Stimulated activated CD4-positive, alpha-beta T cell treated with anti-CD3 and anti-CD28 coated beads, Interleukin-4, amount 100 ng/mL, for 1 hour (primary cell): ENCODE data around the gene GCH1.

Source experiments
- DNase-seq: peaks from one replicate; pipeline ENCODE4 v3.0.0-alpha.2; 2020

The GCH1 gene

DNA sequence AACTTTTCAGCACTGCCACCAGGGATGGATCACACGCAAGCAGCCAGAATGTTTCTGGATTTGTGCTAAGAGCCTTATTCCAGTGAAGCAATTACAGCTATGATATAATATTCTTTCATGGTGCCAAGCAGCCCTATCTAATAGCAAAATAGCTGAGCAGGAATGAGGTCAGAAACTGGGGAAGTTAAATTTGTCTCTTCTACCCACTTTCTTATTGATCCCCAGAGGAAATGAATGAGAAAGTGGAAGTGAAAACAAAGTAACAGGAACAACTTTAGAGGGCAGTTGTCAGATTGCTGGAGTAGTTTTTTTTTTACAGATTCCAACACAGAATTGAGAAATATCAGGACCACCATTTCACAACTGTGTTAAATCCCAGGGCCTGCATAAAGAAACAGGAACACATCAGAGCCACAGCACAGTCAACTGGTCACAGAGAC, 44.8 kb downstream of the GCH1 start:
- DNase-seq = no peak

DNA sequence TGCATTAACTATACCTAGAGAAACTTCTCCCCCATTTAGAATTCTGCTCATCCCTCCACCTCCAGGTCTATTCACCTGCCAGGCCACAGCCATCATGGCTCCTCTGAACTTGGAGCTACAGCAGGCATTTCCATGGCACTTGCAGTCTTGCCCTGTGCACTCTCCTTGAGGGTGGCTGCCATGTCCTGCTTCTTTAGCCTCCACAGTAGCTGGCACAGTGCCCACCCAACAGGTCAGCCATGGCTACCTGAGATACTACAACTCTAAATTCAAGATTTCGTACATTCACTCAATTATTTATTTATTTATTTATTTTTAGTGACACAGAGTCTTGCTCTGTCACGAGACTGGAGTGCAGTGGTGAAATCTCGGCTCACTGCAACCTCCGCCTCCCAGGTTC, 46.5 kb downstream of the GCH1 start:
- no peak for DNase-seq

DNA sequence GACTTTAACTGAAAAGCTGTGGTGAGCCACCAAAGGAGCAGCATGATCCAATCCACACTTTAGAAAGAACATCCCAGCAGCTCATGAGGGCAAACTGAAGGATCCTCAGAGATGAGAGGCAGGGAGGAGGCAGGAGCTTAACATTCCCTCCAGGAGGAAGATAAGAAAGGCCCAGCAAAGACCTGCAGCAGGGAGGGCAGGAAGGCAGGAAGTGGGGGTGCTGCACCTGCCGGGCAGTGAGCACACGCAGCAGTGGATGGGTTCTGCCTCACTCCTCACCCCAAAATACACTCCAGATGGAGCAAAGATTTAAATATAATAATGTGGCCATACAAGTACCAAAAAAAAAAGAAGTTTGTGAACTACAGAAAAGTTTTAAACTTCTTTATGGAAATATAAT, 48.4 kb downstream of the GCH1 start:
- no peak for DNase-seq

DNA sequence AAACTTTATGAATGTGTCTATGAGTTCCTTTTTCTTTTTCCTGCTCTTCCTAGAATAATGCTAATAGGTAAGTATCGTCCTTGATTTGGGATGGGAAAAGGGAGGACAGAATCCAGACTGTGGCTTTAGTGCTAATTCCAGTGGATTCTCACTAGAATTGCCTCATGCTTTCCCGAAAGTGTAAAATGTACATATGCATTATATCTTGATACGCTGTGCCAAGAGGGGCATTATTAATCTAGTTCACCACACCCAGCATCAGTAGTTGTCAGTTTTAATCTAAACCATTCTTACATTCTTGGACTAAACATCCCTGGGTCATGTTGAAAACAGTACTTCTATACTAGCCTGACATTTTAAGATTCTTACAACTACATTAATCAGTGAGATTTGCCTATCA, 49.3 kb downstream of the GCH1 start:
- DNase-seq = no peak

- DNase-seq = no peak
Observed at GRCh38 chr14:54852215-54852614, 50.4 kb downstream of the GCH1 start.

GRCh38 chr14:54848910-54849309, 53.7 kb downstream of the GCH1 start:
- no peak for DNase-seq

- DNase-seq = no peak
Observed at GRCh38 chr14:54845641-54846040, 57.0 kb downstream of the GCH1 start.

DNA sequence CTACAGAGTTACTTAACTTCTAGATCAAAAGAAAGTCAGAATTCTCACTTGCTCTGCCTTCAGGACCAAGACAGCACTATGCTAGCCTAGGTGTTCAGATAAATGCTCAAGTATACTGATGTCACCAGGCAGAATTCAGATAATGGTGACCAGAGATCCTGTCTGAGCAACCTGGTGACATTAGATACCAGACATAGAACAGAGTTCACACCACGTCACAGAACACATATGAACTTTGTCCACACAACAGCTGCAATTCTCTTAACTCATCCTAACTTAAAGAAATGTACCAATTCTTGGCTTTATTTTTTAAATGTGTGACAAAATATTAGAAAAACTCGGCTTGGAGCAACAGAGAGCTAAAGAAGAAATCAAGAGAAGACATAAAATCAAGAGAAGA, 58.1 kb downstream of the GCH1 start:
- DNase-seq = no peak

DNA sequence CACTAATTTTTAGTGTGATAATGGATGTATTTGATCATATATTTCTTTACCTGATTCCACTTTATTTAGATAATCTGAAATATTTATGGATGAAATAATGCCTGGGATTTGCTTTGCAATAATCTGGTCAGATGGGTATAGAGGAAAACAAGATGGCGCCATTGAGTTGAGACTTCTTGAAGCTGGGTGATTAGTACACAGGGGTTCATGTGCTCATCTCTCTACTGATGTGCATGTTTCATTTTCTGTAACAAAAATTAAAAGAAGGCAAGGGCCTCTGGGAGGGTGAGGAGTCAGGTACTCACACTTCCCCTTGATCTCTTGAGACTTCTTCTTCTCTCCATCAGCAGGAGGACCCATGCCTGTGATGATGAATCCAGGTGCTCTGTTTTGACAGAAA, 61.8 kb downstream of the GCH1 start:
- no peak for DNase-seq

GRCh38 chr14:54840336-54840735, 62.3 kb downstream of the GCH1 start:
- DNase-seq = no peak

DNA sequence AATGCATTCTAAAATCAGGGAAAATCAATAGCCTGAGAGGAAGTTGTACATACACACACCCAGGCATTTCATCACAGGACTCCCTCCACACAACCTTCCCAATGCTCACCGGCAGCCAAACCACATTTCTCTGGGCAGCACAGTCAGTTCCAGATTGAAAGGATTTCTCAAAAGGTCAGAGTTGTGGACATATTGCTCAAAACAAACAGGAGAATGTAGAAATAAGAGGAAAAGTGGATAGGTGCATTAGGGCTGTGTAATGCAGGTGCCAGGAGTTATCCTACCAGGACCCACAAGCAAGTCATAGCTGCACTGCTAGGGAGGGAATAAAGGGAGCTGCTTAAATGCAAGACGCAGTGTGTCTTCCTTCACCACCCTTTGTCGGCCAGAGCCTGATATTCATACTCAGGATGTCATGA, 62.9 kb downstream of the GCH1 start:
- DNase-seq = no peak

GRCh38 chr14:54838931-54839512, 63.6 kb downstream of the GCH1 start:
- no peak for DNase-seq

DNA sequence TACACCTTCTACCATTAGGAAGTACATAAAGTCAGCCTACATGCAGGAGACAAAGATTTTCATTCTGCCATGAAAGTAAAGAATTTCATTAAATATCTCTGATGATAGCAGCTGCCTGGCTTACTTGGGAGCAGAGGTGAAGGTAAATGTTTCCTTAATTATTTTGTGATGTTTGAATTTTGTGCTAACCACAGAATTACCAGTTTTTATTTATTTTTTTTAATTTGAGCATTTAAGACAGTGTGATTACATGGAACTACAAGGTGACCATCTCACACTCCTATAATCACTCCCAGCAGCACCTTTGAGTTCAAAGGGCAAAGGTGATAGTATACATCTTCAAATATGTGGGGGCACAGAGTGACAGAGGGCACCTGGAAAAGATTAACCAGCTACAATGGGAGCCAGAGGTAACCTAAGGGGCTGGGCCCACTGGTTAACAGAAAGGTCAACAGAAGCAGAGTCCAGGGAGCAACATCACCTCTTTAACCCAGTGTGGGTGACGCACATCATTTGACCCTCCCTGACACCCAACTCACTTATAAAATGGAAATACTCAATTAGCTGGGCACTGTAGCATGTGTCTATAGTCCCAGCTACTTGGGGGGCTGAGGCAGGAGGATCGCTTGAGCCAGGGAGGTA, 65.0 kb downstream of the GCH1 start:
- DNase-seq = no peak

- no peak for DNase-seq
Observed at GRCh38 chr14:54836231-54836630, 66.4 kb downstream of the GCH1 start.

GRCh38 chr14:54834727-54835126, 67.9 kb downstream of the GCH1 start:
- no peak for DNase-seq

DNA sequence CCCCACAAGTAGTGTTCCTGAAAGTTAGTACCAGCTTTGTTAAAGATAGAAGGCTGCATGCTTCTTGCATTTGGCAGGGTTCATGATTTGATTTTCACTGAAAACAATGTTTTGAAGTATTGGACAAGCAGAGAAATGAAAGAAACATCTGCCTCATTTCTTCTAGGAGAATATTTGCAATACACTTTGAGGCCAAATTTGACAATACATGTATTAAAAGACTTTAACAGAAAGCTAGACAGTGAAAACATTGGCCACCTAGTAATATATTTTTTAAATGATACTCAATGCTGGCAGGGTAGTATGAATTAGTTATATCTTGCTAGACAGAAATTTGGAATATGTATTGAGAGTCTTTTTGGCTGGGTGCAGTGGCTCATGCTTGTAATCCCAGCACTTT, 68.5 kb downstream of the GCH1 start:
- DNase-seq = no peak

DNA sequence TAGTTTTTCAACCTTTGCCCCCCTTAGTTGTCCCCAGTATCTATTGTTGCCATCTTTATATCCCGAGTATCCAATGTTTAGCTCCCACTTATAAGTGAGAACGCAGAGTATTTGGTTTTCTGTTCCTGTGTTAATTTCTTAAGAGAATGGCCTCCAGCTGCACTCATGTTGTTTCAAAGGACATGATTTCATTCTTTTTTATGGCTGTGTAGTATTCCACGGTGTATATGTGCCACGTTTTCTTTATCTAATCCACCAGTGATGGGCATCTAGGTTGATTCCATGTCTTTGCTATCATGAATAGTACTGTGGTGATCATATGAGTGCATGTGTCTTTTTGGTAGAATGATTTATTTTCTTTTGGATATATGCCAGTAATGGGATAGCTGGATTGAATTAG, 72.0 kb downstream of the GCH1 start:
- DNase-seq = no peak

DNA sequence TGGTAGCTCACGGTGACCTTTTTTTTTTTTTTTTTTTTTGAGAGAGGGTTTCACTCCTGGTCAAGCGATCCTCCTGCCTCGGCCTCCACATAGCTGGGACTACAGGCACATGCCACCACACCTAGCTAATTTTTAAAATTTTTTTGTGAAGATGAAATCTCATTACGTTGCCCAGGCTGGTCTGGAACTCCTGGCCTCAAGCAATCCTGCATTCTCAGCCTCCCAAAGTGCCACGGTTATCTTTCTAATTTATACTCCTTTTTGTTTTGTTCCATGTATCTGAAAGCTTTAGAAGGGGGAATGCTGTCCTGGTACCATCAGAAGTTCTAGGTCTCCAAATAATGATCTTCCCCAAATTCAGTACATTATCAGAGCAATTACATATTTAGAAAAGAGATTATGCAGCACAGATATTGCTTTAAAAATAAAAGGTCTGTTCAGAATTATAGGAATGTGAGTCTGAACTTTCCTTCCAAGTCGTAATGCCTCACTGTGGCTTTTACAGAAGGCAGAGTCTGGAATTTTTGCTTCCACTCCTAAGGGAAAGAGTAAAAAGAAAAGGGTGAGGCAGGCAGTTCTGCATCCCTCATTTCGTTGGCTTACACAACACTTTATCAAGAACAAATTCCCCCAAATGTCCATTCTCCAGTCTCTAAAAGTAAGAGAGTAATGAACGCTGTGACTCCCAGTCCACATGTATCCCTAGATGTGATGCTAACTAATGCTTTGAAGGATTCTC, 73.0 kb downstream of the GCH1 start:
- no peak for DNase-seq

- no peak for DNase-seq
Observed at GRCh38 chr14:54828037-54828436, 74.6 kb downstream of the GCH1 start.

DNA sequence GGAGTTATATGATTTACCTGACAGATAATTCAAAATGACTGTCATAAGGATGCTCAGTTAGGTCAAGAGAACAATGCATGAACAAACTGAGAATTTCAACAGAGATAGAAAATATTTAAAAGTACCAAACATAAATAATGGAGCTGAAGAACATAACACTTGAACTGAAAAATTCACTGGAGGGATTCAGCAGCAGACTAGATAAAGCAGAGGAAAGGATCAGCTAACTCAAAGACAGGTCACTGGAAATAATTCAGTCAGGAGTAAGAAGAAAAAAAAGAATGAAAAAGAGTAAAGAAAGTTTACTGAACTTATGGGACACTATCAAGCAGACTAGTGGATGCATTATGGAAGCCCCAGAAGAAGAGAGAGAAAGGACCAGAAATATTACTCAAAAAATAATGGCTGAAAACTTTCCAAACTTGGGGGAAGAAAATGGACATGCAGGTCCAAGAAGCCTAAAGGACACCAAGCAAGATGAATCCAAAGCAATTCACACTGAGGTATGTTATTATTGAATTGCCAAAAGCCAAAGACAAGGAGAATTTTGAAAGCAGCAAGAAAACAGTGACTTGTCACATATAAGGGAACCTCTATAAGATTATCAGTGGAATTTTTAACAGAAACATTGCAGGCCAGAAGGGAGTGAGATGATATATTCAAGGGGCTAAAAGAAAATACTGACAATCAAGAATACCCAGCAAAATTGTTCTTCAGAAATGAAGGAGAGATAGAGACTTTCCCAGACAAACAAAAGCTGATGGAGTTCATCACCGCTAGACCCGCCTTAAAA, 78.7 kb downstream of the GCH1 start:
- no peak for DNase-seq

- DNase-seq = no peak
Observed at GRCh38 chr14:54822685-54823084, 79.9 kb downstream of the GCH1 start.

- DNase-seq = no peak
Observed at GRCh38 chr14:54818201-54819133, 84.2 kb downstream of the GCH1 start.
